Activated naive CD8-positive, alpha-beta T cell treated with anti-CD3 and anti-CD28 coated beads for 36 hours (primary cell): ENCODE data around the gene GALNT16. TPM values are rescaled to one million over a fixed set of nuclear protein-coding genes. Genes with fewer than 3 reads are reported as not detected.

Experiments used
- DNase-seq: peaks from one replicate; pipeline ENCODE4 v3.0.0; 2021
- H3K27ac Mint-ChIP-seq: one replicate; pipeline ENCODE4 v1.8.0; 2022; ENCODE audit warnings: mild to moderate bottlenecking, moderate library complexity, mixed read lengths
- H3K27me3 Mint-ChIP-seq: one replicate; pipeline ENCODE4 v1.8.0; 2022; ENCODE audit warnings: mild to moderate bottlenecking, mixed read lengths
- H3K36me3 Mint-ChIP-seq: one replicate; pipeline ENCODE4 v1.8.0; 2021; ENCODE audit warnings: mild to moderate bottlenecking, mixed read lengths
- H3K4me1 Mint-ChIP-seq: one replicate; pipeline ENCODE4 v1.8.0; 2021; ENCODE audit warnings: mixed read lengths
- H3K4me3 Mint-ChIP-seq: one replicate; pipeline ENCODE4 v1.8.0; 2022; ENCODE audit warnings: mild to moderate bottlenecking, moderate library complexity, mixed read lengths
- H3K9me3 Mint-ChIP-seq: one replicate; pipeline ENCODE4 v1.8.0; 2022; ENCODE audit warnings: mixed read lengths
- total RNA-seq, 2 experiments: library from RNA; stranded (reverse); gene quantifications; one replicate each; pipeline ENCODE4 v1.2.3, GENCODE V29; 2021

The GALNT16 gene
- total RNA-seq, 2 experiments from 2014 or later, result 0.50 to 0.56 TPM

- no peak for DNase-seq
- no peaks in the 10 kb centered on the region for H3K9me3 Mint-ChIP-seq
- no peak overlapping the region for H3K4me3 Mint-ChIP-seq
- peaks cover 8% of the 10 kb centered on the region for H3K27me3 Mint-ChIP-seq
- H3K27ac Mint-ChIP-seq, result no peak overlapping the region
- H3K4me1 Mint-ChIP-seq, result no peaks in the 10 kb centered on the region
- no peaks in the 10 kb centered on the region for H3K36me3 Mint-ChIP-seq
Measured at GRCh38 chr14:69313176-69313575, 53.2 kb downstream of the GALNT16 start.

GRCh38 chr14:69314327-69314726 lies 54.4 kb downstream of the GALNT16 start:
- DNase-seq, result no peak
- no peaks in the 10 kb centered on the region for H3K36me3 Mint-ChIP-seq
- H3K27me3 Mint-ChIP-seq, result peaks cover 8% of the 10 kb centered on the region
- H3K9me3 Mint-ChIP-seq, result no peaks in the 10 kb centered on the region
- no peak overlapping the region for H3K4me3 Mint-ChIP-seq
- H3K27ac Mint-ChIP-seq, result no peak overlapping the region
- H3K4me1 Mint-ChIP-seq, result no peaks in the 10 kb centered on the region

- H3K36me3 Mint-ChIP-seq, result no peaks in the 10 kb centered on the region
- no peak overlapping the region for H3K27ac Mint-ChIP-seq
- no peak overlapping the region for H3K4me3 Mint-ChIP-seq
- H3K27me3 Mint-ChIP-seq, result peaks cover 3% of the 10 kb centered on the region
- no peaks in the 10 kb centered on the region for H3K4me1 Mint-ChIP-seq
- DNase-seq, result no peak
- no peaks in the 10 kb centered on the region for H3K9me3 Mint-ChIP-seq
Measured at GRCh38 chr14:69315301-69315700, 55.3 kb downstream of the GALNT16 start.

GRCh38 chr14:69316449-69317101 lies 56.6 kb downstream of the GALNT16 start:
- H3K27ac Mint-ChIP-seq, result no peak overlapping the region
- no peaks in the 10 kb centered on the region for H3K4me1 Mint-ChIP-seq
- no peaks in the 10 kb centered on the region for H3K27me3 Mint-ChIP-seq
- no peak for DNase-seq
- no peak overlapping the region for H3K4me3 Mint-ChIP-seq
- no peaks in the 10 kb centered on the region for H3K9me3 Mint-ChIP-seq
- H3K36me3 Mint-ChIP-seq, result no peaks in the 10 kb centered on the region

- H3K27ac Mint-ChIP-seq, result no peak overlapping the region
- H3K4me3 Mint-ChIP-seq, result no peak overlapping the region
- no peaks in the 10 kb centered on the region for H3K27me3 Mint-ChIP-seq
- H3K36me3 Mint-ChIP-seq, result no peaks in the 10 kb centered on the region
- H3K9me3 Mint-ChIP-seq, result no peaks in the 10 kb centered on the region
- DNase-seq, result no peak
- no peaks in the 10 kb centered on the region for H3K4me1 Mint-ChIP-seq
Measured at GRCh38 chr14:69317102-69317755, 57.3 kb downstream of the GALNT16 start.

GRCh38 chr14:69317780-69318179 lies 57.8 kb downstream of the GALNT16 start:
- H3K9me3 Mint-ChIP-seq, result no peaks in the 10 kb centered on the region
- no peak for DNase-seq
- H3K27ac Mint-ChIP-seq, result no peak overlapping the region
- H3K4me3 Mint-ChIP-seq, result no peak overlapping the region
- H3K4me1 Mint-ChIP-seq, result no peaks in the 10 kb centered on the region
- no peaks in the 10 kb centered on the region for H3K36me3 Mint-ChIP-seq
- no peaks in the 10 kb centered on the region for H3K27me3 Mint-ChIP-seq

GRCh38 chr14:69318241-69318640 lies 58.3 kb downstream of the GALNT16 start:
- Mint-ChIP-seq H3K27me3 (no peaks in the 10 kb centered on the region), H3K36me3 (no peaks in the 10 kb centered on the region), H3K9me3 (no peaks in the 10 kb centered on the region), H3K4me3 (no peak overlapping the region), H3K27ac (no peak overlapping the region), H3K4me1 (no peaks in the 10 kb centered on the region)
- DNase-seq, result no peak

GRCh38 chr14:69318901-69319475 lies 59.0 kb downstream of the GALNT16 start:
- Mint-ChIP-seq H3K4me3 (no peak overlapping the region), H3K27ac (no peak overlapping the region), H3K36me3 (no peaks in the 10 kb centered on the region), H3K9me3 (no peaks in the 10 kb centered on the region), H3K4me1 (no peaks in the 10 kb centered on the region), H3K27me3 (no peaks in the 10 kb centered on the region)
- DNase-seq, result no peak

GRCh38 chr14:69319911-69320310 lies 60.0 kb downstream of the GALNT16 start:
- no peak for DNase-seq
- H3K27me3 Mint-ChIP-seq, result peaks cover 2% of the 10 kb centered on the region
- no peaks in the 10 kb centered on the region for H3K36me3 Mint-ChIP-seq
- no peak overlapping the region for H3K27ac Mint-ChIP-seq
- no peak overlapping the region for H3K4me3 Mint-ChIP-seq
- H3K9me3 Mint-ChIP-seq, result no peaks in the 10 kb centered on the region
- H3K4me1 Mint-ChIP-seq, result no peaks in the 10 kb centered on the region

GRCh38 chr14:69320581-69321365 lies 60.8 kb downstream of the GALNT16 start:
- no peak for DNase-seq
- Mint-ChIP-seq H3K4me3 (no peak overlapping the region), H3K4me1 (no peaks in the 10 kb centered on the region), H3K27ac (no peak overlapping the region), H3K27me3 (peaks cover 2% of the 10 kb centered on the region), H3K9me3 (no peaks in the 10 kb centered on the region), H3K36me3 (no peaks in the 10 kb centered on the region)

GRCh38 chr14:69321601-69322330 lies 61.8 kb downstream of the GALNT16 start:
- no peaks in the 10 kb centered on the region for H3K36me3 Mint-ChIP-seq
- no peaks in the 10 kb centered on the region for H3K4me1 Mint-ChIP-seq
- no peak for DNase-seq
- H3K9me3 Mint-ChIP-seq, result no peaks in the 10 kb centered on the region
- peaks cover 2% of the 10 kb centered on the region for H3K27me3 Mint-ChIP-seq
- no peak overlapping the region for H3K27ac Mint-ChIP-seq
- no peak overlapping the region for H3K4me3 Mint-ChIP-seq

GRCh38 chr14:69323266-69323998 lies 63.5 kb downstream of the GALNT16 start:
- H3K36me3 Mint-ChIP-seq, result no peaks in the 10 kb centered on the region
- no peaks in the 10 kb centered on the region for H3K4me1 Mint-ChIP-seq

GRCh38 chr14:69323999-69324282 lies 64.0 kb downstream of the GALNT16 start:
- no peak for DNase-seq
- no peaks in the 10 kb centered on the region for H3K4me1 Mint-ChIP-seq
- no peak overlapping the region for H3K27ac Mint-ChIP-seq
- peaks cover 2% of the 10 kb centered on the region for H3K27me3 Mint-ChIP-seq
- no peaks in the 10 kb centered on the region for H3K36me3 Mint-ChIP-seq
- H3K9me3 Mint-ChIP-seq, result no peaks in the 10 kb centered on the region
- H3K4me3 Mint-ChIP-seq, result no peak overlapping the region

More at GRCh38 chr14:69323266-69323998, 63.5 kb downstream of the GALNT16 start:
- DNase-seq, result no peak
- Mint-ChIP-seq H3K27me3 (peaks cover 2% of the 10 kb centered on the region), H3K27ac (no peak overlapping the region), H3K9me3 (no peaks in the 10 kb centered on the region), H3K4me3 (no peak overlapping the region)

GRCh38 chr14:69324341-69324931 lies 64.5 kb downstream of the GALNT16 start:
- DNase-seq, result no peak
- no peaks in the 10 kb centered on the region for H3K36me3 Mint-ChIP-seq
- no peaks in the 10 kb centered on the region for H3K9me3 Mint-ChIP-seq
- H3K27me3 Mint-ChIP-seq, result peaks cover 2% of the 10 kb centered on the region
- H3K4me1 Mint-ChIP-seq, result no peaks in the 10 kb centered on the region
- no peak overlapping the region for H3K4me3 Mint-ChIP-seq
- H3K27ac Mint-ChIP-seq, result no peak overlapping the region
